ENCODE measurements around the gene SRRT.

The SRRT gene

GRCh38 chr7:100859856-100860255, 15.0 kb upstream of the SRRT start:
- Histone ChIP-seq H3K36me3 (ENCODE audit: control insufficient read depth, insufficient read depth, low read length) (peaks cover 45% of the 10 kb centered on the region), H3K9ac (ENCODE audit: low read length) (no peak overlapping the region), H3K4me1 (ENCODE audit: control insufficient read depth, insufficient read depth, low read length) (peaks cover 3% of the 10 kb centered on the region; the same call in 1 of the 2 replicates), H3K27me3 (ENCODE audit: control insufficient read depth, insufficient read depth, low read length) (no peaks in the 10 kb centered on the region), H3K9me3 (ENCODE audit: control insufficient read depth, insufficient read depth, low read depth, low read length) (no peaks in the 10 kb centered on the region), H3K27ac (ENCODE audit: low read depth, low read length) (no peak overlapping the region), H3K4me3 (ENCODE audit: low read depth, low read length) (no peak overlapping the region)

GRCh38 chr7:100860702-100861615, 13.9 kb upstream of the SRRT start:
- Histone ChIP-seq H3K9me3 (ENCODE audit: control insufficient read depth, insufficient read depth, low read depth, low read length) (no peaks in the 10 kb centered on the region), H3K4me1 (ENCODE audit: control insufficient read depth, insufficient read depth, low read length) (peaks cover 3% of the 10 kb centered on the region; the same call in 1 of the 2 replicates), H3K36me3 (ENCODE audit: control insufficient read depth, insufficient read depth, low read length) (peaks cover 40% of the 10 kb centered on the region), H3K27me3 (ENCODE audit: control insufficient read depth, insufficient read depth, low read length) (no peaks in the 10 kb centered on the region), H3K4me3 (ENCODE audit: low read depth, low read length) (no peak overlapping the region), H3K9ac (ENCODE audit: low read length) (no peak overlapping the region), H3K27ac (ENCODE audit: low read depth, low read length) (no peak overlapping the region)

GRCh38 chr7:100861616-100861985, 13.3 kb upstream of the SRRT start:
- Histone ChIP-seq H3K27me3 (ENCODE audit: control insufficient read depth, insufficient read depth, low read length) (no peaks in the 10 kb centered on the region), H3K36me3 (ENCODE audit: control insufficient read depth, insufficient read depth, low read length) (peaks cover 40% of the 10 kb centered on the region), H3K9ac (ENCODE audit: low read length) (no peak overlapping the region), H3K4me3 (ENCODE audit: low read depth, low read length) (no peak overlapping the region), H3K4me1 (ENCODE audit: control insufficient read depth, insufficient read depth, low read length) (peaks cover 6% of the 10 kb centered on the region), H3K27ac (ENCODE audit: low read depth, low read length) (peak overlapping the region; percentile 48; the same call in 1 of the 2 replicates), H3K9me3 (ENCODE audit: control insufficient read depth, insufficient read depth, low read depth, low read length) (no peaks in the 10 kb centered on the region)

- Histone ChIP-seq H3K27me3 (ENCODE audit: control insufficient read depth, insufficient read depth, low read length) (no peaks in the 10 kb centered on the region), H3K36me3 (ENCODE audit: control insufficient read depth, insufficient read depth, low read length) (peaks cover 44% of the 10 kb centered on the region)
Observed at GRCh38 chr7:100863406-100863950, 11.4 kb upstream of the SRRT start.

GRCh38 chr7:100864263-100864845, 10.5 kb upstream of the SRRT start:
- no peak overlapping the region for H3K9ac ChIP-seq (ENCODE audit: low read length)
- H3K27me3 ChIP-seq (ENCODE audit: control insufficient read depth, insufficient read depth, low read length) = no peaks in the 10 kb centered on the region
- peaks cover 45% of the 10 kb centered on the region for H3K36me3 ChIP-seq (ENCODE audit: control insufficient read depth, insufficient read depth, low read length)
- H3K4me3 ChIP-seq (ENCODE audit: low read depth, low read length) = no peak overlapping the region
- no peak overlapping the region for H3K27ac ChIP-seq (ENCODE audit: low read depth, low read length)
- peaks cover 14% of the 10 kb centered on the region for H3K4me1 ChIP-seq (ENCODE audit: control insufficient read depth, insufficient read depth, low read length)
- H3K9me3 ChIP-seq (ENCODE audit: control insufficient read depth, insufficient read depth, low read depth, low read length) = no peaks in the 10 kb centered on the region

More at GRCh38 chr7:100863406-100863950, 11.4 kb upstream of the SRRT start:
- no peaks in the 10 kb centered on the region for H3K9me3 ChIP-seq (ENCODE audit: control insufficient read depth, insufficient read depth, low read depth, low read length)
- peaks cover 14% of the 10 kb centered on the region for H3K4me1 ChIP-seq (ENCODE audit: control insufficient read depth, insufficient read depth, low read length)
- H3K4me3 ChIP-seq (ENCODE audit: low read depth, low read length) = no peak overlapping the region
- H3K27ac ChIP-seq (ENCODE audit: low read depth, low read length) = no peak overlapping the region
- no peak overlapping the region for H3K9ac ChIP-seq (ENCODE audit: low read length)

- Histone ChIP-seq H3K27ac (ENCODE audit: low read depth, low read length) (no peak overlapping the region), H3K4me1 (ENCODE audit: control insufficient read depth, insufficient read depth, low read length) (peaks cover 14% of the 10 kb centered on the region), H3K9ac (ENCODE audit: low read length) (no peak overlapping the region), H3K9me3 (ENCODE audit: control insufficient read depth, insufficient read depth, low read depth, low read length) (no peaks in the 10 kb centered on the region), H3K4me3 (ENCODE audit: low read depth, low read length) (no peak overlapping the region), H3K27me3 (ENCODE audit: control insufficient read depth, insufficient read depth, low read length) (no peaks in the 10 kb centered on the region), H3K36me3 (ENCODE audit: control insufficient read depth, insufficient read depth, low read length) (peaks cover 46% of the 10 kb centered on the region)
Observed at GRCh38 chr7:100865372-100865911, 9.5 kb upstream of the SRRT start.

- peak overlapping the region; percentile 98 for H3K9ac ChIP-seq (ENCODE audit: low read length)
- H3K9me3 ChIP-seq (ENCODE audit: control insufficient read depth, insufficient read depth, low read depth, low read length) = no peaks in the 10 kb centered on the region
- H3K27ac ChIP-seq (ENCODE audit: low read depth, low read length) = peak overlapping the region; percentile 99; the same call in 1 of the 2 replicates
- H3K36me3 ChIP-seq (ENCODE audit: control insufficient read depth, insufficient read depth, low read length) = peaks cover 46% of the 10 kb centered on the region
- peaks cover 14% of the 10 kb centered on the region for H3K4me1 ChIP-seq (ENCODE audit: control insufficient read depth, insufficient read depth, low read length)
- peak overlapping the region; percentile 97; the same call in 1 of the 2 replicates for H3K4me3 ChIP-seq (ENCODE audit: low read depth, low read length)
- H3K27me3 ChIP-seq (ENCODE audit: control insufficient read depth, insufficient read depth, low read length) = no peaks in the 10 kb centered on the region
Observed at GRCh38 chr7:100865938-100866728, 8.8 kb upstream of the SRRT start.

- H3K9ac ChIP-seq (ENCODE audit: low read length) = peak overlapping the region; percentile 98
- H3K9me3 ChIP-seq (ENCODE audit: control insufficient read depth, insufficient read depth, low read depth, low read length) = no peaks in the 10 kb centered on the region
- peak overlapping the region; percentile 97 for H3K4me3 ChIP-seq (ENCODE audit: low read depth, low read length)
- peaks cover 14% of the 10 kb centered on the region for H3K4me1 ChIP-seq (ENCODE audit: control insufficient read depth, insufficient read depth, low read length)
- peaks cover 46% of the 10 kb centered on the region for H3K36me3 ChIP-seq (ENCODE audit: control insufficient read depth, insufficient read depth, low read length)
- H3K27me3 ChIP-seq (ENCODE audit: control insufficient read depth, insufficient read depth, low read length) = no peaks in the 10 kb centered on the region
- H3K27ac ChIP-seq (ENCODE audit: low read depth, low read length) = peak overlapping the region; percentile 99
Observed at GRCh38 chr7:100866729-100867039, 8.2 kb upstream of the SRRT start.

GRCh38 chr7:100867040-100867775, 7.7 kb upstream of the SRRT start, which contains the start of gene TRIP6:
TSS of gene TRIP6 (plus strand) at chr7:100867387. CDS start at chr7:100867498, 111 bp downstream.
- Histone ChIP-seq H3K36me3 (ENCODE audit: control insufficient read depth, insufficient read depth, low read length) (peaks cover 50% of the 10 kb centered on the region), H3K27me3 (ENCODE audit: control insufficient read depth, insufficient read depth, low read length) (no peaks in the 10 kb centered on the region), H3K27ac (ENCODE audit: low read depth, low read length) (peak within 1 kb of the TSS; percentile 99), H3K9me3 (ENCODE audit: control insufficient read depth, insufficient read depth, low read depth, low read length) (no peaks in the 10 kb centered on the region), H3K9ac (ENCODE audit: low read length) (peak within 1 kb of the TSS; percentile 98), H3K4me1 (ENCODE audit: control insufficient read depth, insufficient read depth, low read length) (peaks cover 14% of the 10 kb centered on the region), H3K4me3 (ENCODE audit: low read depth, low read length) (peak within 1 kb of the TSS; percentile 97)

Data from HUES6 (cell line).